ENCODE measurements around the gene MATN3.

MATN3 gene

DNA sequence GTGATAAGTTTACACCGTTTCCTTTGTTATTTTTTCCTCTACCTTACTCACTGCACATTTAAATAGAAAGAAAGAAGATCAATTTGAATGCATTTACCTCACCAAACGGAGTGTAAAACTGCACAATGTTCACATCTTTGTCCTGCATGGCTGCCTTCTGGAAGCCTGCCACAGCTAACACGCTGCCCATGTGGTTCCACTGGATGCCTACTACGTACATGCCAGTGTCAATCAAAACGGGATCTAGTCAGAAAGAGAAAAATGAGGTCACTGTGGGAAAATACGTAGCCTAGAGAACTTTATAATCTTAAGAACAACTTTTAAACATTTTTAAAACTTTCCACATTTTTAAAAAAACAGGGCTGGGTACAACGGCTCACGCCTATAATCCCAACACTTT, 39.0 kb downstream of the MATN3 start:
- H3K27ac ChIP-seq = no peak overlapping the region
- no peak for TF ChIP-seq ZFX (IDR thresholded peaks at IDR 0.05)
- TF ChIP-seq, protein P1, sequence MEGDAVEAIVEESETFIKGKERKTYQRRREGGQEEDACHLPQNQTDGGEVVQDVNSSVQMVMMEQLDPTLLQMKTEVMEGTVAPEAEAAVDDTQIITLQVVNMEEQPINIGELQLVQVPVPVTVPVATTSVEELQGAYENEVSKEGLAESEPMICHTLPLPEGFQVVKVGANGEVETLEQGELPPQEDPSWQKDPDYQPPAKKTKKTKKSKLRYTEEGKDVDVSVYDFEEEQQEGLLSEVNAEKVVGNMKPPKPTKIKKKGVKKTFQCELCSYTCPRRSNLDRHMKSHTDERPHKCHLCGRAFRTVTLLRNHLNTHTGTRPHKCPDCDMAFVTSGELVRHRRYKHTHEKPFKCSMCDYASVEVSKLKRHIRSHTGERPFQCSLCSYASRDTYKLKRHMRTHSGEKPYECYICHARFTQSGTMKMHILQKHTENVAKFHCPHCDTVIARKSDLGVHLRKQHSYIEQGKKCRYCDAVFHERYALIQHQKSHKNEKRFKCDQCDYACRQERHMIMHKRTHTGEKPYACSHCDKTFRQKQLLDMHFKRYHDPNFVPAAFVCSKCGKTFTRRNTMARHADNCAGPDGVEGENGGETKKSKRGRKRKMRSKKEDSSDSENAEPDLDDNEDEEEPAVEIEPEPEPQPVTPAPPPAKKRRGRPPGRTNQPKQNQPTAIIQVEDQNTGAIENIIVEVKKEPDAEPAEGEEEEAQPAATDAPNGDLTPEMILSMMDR (conservative IDR thresholded peaks at IDR 0.05) = no peak

DNA sequence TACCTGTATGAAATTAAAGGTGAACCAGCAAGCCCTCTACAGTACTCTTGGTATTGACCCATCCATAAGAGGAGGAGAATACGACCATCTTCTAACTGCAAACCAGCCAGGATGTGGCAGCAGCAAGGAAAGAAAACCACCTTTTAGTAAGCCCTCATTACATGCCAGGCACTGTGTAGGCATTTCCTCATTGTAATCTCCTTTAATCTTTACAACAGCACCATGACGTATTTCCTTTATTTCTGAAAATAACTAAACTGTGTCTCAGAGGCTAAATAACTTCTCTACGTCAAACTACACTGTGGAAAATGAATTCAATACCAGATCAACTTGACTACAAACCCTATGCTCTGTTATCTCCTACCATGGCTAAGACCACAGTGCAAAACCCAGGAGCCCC, 40.8 kb downstream of the MATN3 start:
- TF ChIP-seq, protein P1 (conservative IDR thresholded peaks at IDR 0.05) = no peak
- no peak for TF ChIP-seq ZFX (IDR thresholded peaks at IDR 0.05)

DNA sequence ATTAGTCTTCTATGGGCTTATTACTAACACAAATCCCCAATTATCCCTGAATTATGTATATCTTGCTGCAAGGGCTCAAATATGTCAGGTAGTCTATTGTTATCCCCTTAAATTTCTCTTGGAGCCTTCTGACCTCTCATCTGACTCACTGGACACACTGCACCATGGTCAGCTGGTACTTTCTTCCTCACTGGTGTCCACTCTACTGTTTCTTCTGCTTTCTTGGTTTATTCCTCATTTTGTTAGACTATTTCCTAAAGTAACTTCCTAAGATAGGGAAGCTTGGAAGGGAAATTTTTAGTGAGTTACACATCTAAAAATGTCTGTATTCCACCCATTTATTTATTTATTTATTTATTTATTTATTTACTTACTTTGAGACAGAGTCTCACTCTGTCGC, 49.1 kb downstream of the MATN3 start:
- TF ChIP-seq, protein P1 (conservative IDR thresholded peaks at IDR 0.05) = no peak
- no peak for TF ChIP-seq ZFX (IDR thresholded peaks at IDR 0.05)
- H3K27ac ChIP-seq = no peak overlapping the region

More for the DNA sequence above, 40.8 kb downstream of the MATN3 start:
- H3K27ac ChIP-seq = no peak overlapping the region

DNA sequence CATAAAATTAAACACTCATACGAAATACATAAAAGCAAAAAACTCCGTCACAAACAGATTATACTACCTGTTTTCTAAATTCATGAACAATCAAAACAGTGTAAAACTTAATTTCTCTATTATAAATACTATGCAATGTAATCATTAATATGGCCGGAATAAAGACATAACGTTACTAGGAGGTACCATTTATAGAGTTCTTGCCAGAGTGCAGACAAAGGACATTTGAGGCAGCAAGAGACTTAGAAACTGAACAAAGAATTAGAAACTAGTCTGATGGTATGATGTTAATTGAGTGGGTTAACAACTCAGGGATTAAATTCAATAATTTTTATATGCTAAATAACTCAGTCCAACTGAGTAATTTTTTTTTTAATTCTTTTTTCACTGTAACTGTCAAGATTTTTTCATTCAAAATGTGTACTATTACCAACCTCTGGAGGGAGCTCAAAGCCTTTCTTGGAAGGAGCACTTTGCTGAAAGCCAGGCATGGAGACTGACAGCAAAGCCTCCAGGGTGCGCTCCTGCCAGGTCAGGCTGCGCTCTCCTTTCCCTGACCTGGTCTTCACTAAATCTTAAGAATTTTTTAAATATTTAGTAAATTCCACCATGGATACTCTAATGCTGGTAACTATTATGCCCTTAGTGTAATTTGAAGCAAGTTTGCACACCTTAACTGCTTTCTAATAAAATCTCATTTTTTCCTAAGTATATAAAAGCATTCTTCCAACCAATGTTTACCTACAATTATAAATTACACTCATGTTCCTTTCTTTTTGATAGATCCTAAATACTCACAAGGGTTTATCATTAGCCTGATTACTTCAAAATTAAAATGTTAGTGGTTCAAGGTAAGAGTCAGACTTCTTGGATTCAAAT, 56.7 kb downstream of the MATN3 start:
- H3K27ac ChIP-seq = no peak overlapping the region
- TF ChIP-seq ZFX (IDR thresholded peaks at IDR 0.05) = no peak
- TF ChIP-seq, protein P1 (conservative IDR thresholded peaks at IDR 0.05) = peak; percentile 95

DNA sequence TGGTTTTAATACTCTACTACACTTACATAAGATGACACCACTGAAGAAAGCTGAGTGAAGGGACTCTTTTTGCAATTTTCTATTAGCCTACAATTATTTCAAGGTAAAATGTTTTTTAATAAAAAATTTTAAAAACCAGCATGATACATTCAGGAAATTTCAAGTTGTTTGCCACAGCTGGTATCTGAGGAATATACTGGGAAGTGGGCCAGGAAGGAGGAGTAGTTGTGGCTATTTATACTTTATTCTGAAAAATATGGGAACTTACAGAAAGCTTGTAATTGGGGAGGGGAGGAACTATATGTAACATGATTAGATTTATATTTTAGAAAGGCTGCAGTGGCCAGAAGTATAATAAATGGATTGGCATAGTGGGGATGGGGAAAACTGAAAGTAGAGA, 63.4 kb downstream of the MATN3 start:
- H3K27ac ChIP-seq = no peak overlapping the region
- no peak for TF ChIP-seq ZFX (IDR thresholded peaks at IDR 0.05)
- TF ChIP-seq, protein P1 (conservative IDR thresholded peaks at IDR 0.05) = no peak

DNA sequence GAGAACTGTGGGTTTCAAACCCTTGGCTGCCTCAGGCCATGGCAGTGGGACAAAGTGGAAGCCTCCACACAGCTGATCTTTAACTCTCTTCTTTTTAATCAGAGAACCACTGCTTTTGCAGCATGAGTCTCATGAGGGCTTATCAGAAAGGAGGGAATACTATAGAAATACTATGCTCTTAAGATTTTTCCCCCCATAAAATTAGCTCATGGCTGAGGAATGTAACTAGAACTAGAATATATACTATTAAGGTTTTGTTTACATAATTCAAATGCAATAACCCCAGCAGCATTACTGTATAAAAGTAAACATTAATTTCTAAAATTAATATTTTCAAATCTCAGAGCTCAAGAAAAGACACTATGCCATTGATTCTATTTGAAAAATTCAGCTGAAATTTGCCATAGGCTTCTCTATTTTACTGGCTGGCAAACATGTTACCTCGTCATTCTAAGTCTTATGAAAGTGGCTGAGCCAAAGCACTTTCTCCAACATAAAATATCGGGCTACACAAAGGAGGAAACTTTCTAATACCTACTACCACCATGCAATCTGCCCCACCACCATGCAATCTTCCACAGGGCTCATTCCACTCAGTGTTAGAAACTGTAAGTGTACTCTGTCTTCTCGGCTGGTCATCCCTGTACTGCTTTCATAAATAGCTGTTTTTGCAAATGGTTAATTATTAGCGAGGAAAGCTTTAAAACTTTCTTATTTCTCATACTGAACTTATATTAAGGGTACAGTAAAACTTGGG, 65.1 kb downstream of the MATN3 start:
- TF ChIP-seq ZFX (IDR thresholded peaks at IDR 0.05) = no peak
- TF ChIP-seq, protein P1 (conservative IDR thresholded peaks at IDR 0.05) = no peak
- no peak overlapping the region for H3K27ac ChIP-seq
